ENCODE data around the gene CAMKK1.

The CAMKK1 gene

DNA sequence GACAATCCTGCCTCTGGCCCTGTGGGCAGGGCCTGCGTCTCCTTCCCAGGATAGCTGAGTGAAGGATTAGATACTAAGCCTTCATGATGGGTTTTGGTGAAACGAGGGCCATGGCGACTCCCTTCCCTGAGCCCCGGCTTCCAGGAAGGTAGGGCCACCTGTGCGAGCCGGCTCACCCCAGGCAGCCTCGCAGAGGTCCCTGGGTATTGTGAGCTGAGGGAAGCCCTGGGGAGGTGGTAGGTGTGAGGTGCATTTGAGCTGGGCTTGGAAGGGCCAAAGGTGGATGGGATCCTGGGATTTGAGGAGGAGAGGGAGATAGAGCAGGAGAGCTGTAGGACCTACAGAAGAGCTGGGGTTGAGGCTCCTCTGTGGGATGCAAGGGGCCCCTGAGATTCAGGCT is 29.9 kb upstream of the CAMKK1 start:
- ATAC-seq (no peak), DNase-seq (ENCODE audit: low spot score in 2 of 2) (no peak)
- peak overlapping the region; percentile 81 for H3K27ac Mint-ChIP-seq
- H3K4me3 Mint-ChIP-seq: no peak overlapping the region
- H3K36me3 Mint-ChIP-seq: peaks cover 36% of the 10 kb centered on the region
- no peaks in the 10 kb centered on the region for H3K9me3 Mint-ChIP-seq
- peaks cover 12% of the 10 kb centered on the region for H3K4me1 Mint-ChIP-seq

DNA sequence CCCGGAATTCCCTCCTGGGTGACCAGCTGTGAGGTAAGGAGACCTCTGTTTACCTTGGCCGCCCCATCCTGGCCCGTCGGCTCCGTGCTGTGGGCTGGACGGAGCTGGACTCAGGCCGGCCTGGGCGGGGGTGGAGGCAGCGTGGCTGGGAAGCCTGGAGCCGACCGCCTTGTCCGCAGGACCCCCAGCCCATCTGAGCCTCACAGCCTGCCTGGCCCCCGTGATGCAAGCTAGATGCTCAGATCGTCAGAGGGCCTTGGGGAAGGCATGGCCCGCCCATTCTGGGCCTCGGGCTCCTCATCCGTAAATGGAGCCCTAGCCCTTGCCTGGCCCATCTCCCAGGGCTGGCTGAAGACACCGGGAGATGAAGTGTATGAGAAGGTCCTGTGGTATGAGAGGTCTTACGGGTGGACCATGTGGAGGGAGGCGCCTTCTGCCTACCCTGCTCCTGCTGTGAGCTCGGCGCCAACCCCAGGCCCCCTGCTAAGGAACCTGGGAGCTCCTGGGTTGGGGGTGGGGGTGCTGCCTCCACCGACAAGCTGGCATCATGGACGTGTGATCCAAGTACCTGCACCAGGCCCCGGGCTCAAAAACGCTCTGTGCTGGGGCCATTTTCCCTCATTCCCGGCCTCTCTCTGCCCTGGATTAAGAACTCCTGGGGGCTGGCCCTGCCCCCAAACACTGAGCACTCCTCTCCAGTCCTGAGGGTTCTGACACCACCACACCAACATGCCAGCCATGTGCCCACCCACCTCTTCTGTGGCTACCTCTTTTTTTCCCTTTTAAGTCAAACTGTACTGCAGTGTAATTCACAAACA is 28.9 kb upstream of the CAMKK1 start:
- Mint-ChIP-seq H3K4me1 (peaks cover 18% of the 10 kb centered on the region), H3K36me3 (peaks cover 29% of the 10 kb centered on the region), H3K27ac (peak overlapping the region; percentile 81), H3K4me3 (no peak overlapping the region), H3K9me3 (no peaks in the 10 kb centered on the region)
- no peak for DNase-seq (ENCODE audit: low spot score in 2 of 2)
- ATAC-seq: no peak

DNA sequence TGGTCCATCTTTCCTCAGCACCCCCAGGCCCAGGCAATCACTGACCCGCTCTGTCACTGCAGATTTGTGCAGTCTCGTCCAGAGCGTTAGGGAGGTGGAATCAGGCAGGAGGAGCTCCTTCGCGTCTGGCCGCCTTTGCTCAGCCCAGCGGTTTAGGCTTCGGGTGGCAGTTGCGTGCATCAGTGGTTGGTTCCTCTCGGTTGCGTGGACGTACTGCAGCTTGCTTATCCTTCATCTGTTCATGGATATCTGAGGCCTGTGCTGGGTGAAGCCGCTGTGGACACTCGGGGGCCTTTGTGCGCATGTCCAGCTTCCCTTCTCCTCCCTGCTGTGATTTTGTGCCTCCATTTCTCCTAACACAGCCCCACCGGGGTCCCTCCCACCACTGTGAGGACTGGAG is 28.2 kb upstream of the CAMKK1 start:
- peaks cover 27% of the 10 kb centered on the region for H3K36me3 Mint-ChIP-seq
- H3K4me1 Mint-ChIP-seq: peaks cover 25% of the 10 kb centered on the region
- no peak for ATAC-seq
- H3K4me3 Mint-ChIP-seq: no peak overlapping the region
- no peaks in the 10 kb centered on the region for H3K9me3 Mint-ChIP-seq
- no peak for DNase-seq (ENCODE audit: low spot score in 2 of 2)
- H3K27ac Mint-ChIP-seq: peak overlapping the region; percentile 20

DNA sequence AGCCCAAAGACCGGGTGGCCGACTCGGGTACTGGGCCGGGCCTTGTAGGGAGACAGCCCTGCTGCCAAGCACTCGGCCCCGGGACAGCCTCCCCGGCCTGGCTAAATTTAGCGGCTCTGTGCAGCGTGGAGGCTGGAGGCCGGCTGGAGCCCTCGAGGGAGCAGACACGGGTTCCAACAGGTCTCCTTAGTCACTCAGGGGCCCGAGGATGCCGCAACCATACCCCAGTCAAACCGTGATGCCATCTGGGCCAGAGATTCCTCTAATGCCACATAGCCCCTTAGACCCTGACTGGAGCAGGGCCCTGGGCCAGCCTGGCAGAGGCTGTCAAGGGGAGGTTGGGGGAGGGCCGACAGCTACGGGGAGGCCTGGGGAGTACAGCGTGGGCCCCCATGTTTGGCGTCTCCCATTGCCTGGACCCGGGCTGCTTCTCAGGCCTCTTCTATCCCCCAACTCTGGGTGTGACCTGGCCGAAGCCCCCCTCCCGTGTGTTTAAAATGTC is 26.3 kb upstream of the CAMKK1 start:
- Mint-ChIP-seq H3K36me3 (peaks cover 9% of the 10 kb centered on the region), H3K9me3 (no peaks in the 10 kb centered on the region), H3K27ac (peak overlapping the region; percentile 40), H3K4me1 (peaks cover 34% of the 10 kb centered on the region), H3K4me3 (no peak overlapping the region)
- DNase-seq (ENCODE audit: low spot score in 2 of 2) (no peak), ATAC-seq (no peak)

DNA sequence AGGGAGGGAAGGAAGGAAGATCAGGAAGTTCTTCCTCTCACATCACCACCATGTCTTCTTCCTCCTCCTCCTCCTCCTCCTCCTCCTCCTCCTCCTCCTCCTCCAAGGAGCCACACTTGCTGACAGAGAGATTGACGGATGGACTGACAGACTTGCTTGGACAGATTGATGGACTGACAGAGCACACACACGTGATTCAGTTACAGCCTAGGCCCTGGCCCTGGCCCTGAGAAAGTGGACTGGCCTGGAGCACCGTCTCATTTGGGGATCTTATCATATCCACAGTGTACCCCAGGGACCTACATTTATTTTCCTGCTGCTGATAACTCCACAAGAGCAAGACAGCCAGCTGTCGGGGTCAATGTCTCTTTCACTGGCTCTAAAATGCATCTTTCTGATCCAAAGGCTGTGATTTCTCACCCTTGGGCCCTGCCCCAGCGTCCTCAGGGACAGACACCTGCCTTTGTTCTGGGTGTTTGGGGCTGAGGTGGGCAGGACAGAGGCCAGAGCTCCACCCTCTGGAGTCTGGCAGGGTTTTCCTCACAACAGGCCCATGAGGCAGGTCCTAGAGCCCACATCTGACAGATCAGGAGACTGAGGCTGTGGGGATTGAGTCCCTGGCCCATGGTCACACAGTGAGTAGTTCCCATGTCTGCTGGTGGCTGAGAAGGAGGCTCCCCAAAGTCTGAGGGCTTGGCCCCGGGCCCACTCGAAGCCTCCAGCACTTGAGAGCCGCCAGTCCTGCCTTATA is 25.7 kb upstream of the CAMKK1 start:
- Mint-ChIP-seq H3K4me3 (no peak overlapping the region), H3K9me3 (no peaks in the 10 kb centered on the region), H3K4me1 (peaks cover 40% of the 10 kb centered on the region), H3K36me3 (peaks cover 7% of the 10 kb centered on the region), H3K27ac (peak overlapping the region; percentile 40)
- DNase-seq (ENCODE audit: low spot score in 2 of 2) (no peak), ATAC-seq (no peak)

DNA sequence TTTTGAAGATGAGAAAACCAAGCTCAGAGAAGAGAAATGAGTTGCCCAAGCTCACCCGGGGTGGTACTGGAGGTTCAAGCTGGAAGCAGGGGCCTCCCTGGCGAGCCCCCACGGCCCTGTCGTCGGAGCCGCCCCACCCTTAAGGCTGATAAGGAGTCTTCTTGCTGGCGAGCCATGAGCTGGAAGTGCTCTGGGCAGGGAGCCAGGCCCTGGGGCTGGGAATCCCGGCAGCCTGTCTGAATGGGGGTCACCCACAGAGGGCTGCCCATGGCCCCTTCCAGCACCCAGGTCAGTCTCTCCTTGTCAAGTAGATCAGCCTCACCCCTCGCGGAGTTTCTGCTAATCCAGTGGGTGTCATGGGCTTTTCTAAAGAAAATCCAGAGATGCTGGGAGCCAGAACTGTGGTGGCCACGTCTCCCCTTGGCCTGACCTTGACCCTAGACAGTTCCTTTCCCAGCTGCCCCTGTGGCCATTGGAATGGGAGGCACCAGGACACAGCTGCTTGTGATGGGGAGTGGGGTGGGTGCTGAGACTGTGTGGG is 24.6 kb upstream of the CAMKK1 start:
- Mint-ChIP-seq H3K27ac (peak overlapping the region; percentile 88), H3K9me3 (no peaks in the 10 kb centered on the region), H3K4me1 (peaks cover 36% of the 10 kb centered on the region), H3K4me3 (peak overlapping the region; percentile 70), H3K36me3 (peaks cover 7% of the 10 kb centered on the region)
- DNase-seq (ENCODE audit: low spot score in 2 of 2) (no peak), ATAC-seq (no peak)

DNA sequence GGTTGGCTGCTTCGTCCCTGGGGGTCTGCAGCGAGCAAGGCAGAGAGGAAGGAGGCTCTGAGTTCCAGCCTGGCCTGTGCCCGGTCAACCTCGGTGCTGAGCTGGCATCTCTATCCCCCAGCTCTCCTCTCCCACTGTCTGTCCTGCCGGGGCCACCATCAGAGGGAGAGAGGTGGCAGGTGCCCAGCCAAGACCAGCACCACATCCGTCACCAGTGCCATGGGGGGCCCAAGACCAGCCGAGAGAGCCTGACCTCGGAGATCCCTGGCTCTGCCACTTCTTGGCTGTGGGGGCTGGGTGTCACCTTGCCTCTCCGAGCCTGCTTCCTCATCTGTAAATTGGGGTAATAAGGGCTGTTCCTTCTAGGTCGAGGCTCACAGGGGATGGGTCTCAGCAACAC is 24.0 kb upstream of the CAMKK1 start:
- no peaks in the 10 kb centered on the region for H3K9me3 Mint-ChIP-seq
- no peak for ATAC-seq

DNA sequence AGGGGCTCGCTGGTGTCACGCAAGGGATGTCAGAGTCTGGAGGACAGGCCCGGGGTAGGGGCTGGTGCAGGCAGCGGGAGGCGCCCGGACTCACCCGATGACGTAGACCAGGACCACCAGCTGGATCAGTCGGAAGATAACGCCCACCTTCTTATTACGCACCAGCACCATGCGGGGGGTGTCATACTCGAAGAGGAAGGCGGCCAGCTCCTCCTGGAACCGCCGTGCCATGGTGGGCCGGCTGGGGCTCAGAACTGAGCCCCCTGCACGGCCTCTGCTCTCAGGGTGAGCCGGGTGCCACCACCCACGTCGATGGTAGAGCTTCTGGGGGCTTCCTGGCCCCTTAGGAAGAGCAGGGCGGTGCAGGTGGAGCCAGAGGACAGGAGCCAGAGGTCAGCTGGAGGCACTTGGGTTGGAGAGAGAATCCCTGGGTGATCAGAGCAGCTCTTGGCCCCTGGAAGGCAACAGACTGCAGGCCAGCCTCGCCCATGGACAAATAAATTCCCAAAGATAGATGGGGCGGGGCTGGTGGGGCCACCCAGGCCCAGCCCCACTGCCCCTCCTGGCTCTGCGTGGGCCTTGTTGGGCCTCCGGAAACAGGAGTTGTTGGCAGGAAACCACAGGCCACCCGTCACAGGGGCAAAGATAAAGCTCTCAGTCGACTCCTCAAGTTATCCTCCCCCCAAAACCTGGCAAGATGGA is 23.3 kb upstream of the CAMKK1 start, which contains the start of gene P2RX1:
Gene P2RX1, minus strand, starts transcription at position 471 of the 702 bp plus-strand sequence. Its CDS starts 240 bp downstream, at position 231.
- H3K9me3 Mint-ChIP-seq: no peaks in the 10 kb centered on the region
- no peak for DNase-seq (ENCODE audit: low spot score in 2 of 2)
- no peaks in the 10 kb centered on the region for H3K36me3 Mint-ChIP-seq
- peak within 1 kb of the TSS; percentile 70 for H3K4me3 Mint-ChIP-seq
- H3K4me1 Mint-ChIP-seq: peaks cover 44% of the 10 kb centered on the region
- peak; percentile 52 for ATAC-seq
- peak within 1 kb of the TSS; percentile 88 for H3K27ac Mint-ChIP-seq

More for the DNA sequence above, 24.0 kb upstream of the CAMKK1 start:
- peak overlapping the region; percentile 70 for H3K4me3 Mint-ChIP-seq
- peak overlapping the region; percentile 88 for H3K27ac Mint-ChIP-seq
- H3K4me1 Mint-ChIP-seq: peaks cover 37% of the 10 kb centered on the region
- H3K36me3 Mint-ChIP-seq: peaks cover under 1% of the 10 kb centered on the region
- no peak for DNase-seq (ENCODE audit: low spot score in 2 of 2)

DNA sequence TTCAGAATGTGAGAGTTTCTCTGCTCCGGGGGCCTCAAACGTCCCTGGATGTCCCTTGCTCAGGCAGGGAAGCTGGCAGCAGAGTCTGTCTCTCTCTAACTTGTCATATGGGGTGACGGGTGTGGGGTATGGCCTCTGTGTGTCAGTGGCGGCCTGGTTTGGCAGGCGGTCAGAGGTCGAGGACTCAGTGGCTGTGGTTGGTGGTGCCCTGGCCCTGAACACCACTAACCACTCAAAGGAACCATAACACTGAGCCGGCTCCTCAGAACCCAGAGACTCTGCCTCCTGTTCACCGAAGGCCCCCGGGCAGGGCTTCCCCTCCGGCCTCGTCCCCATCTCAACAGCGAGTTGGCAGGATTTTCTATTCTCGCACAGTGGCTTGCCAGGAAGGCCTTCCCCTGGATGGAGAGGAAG is 22.7 kb upstream of the CAMKK1 start:
- Mint-ChIP-seq H3K36me3 (no peaks in the 10 kb centered on the region), H3K4me1 (peaks cover 48% of the 10 kb centered on the region)

DNA sequence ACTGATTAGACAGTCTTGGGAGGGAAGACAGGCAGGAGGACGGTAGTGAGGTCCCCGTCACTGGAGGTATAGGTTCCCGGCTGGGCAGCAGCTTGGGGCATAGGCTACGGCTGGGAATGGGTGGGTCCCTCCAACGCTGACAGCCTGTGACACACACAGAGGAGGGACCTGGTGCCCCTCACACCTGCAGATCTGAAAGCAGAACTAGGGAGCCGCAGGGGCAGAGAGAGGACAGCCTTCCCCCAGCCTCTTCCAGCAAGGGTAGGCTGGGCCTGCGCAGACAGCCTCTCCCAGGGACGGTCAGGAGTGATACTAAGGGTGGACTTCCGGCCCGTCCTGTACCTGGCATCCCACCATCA is 21.4 kb upstream of the CAMKK1 start:
- DNase-seq (ENCODE audit: low spot score in 2 of 2) (no peak), ATAC-seq (peak; percentile 4)
- Mint-ChIP-seq H3K4me3 (peak overlapping the region; percentile 70), H3K36me3 (no peaks in the 10 kb centered on the region), H3K9me3 (no peaks in the 10 kb centered on the region), H3K27ac (peak overlapping the region; percentile 90), H3K4me1 (peaks cover 54% of the 10 kb centered on the region)

More for the DNA sequence above, 22.7 kb upstream of the CAMKK1 start:
- Mint-ChIP-seq H3K27ac (peak overlapping the region; percentile 88), H3K4me3 (peak overlapping the region; percentile 70), H3K9me3 (no peaks in the 10 kb centered on the region)
- ATAC-seq (no peak), DNase-seq (ENCODE audit: low spot score in 2 of 2) (no peak)

DNA sequence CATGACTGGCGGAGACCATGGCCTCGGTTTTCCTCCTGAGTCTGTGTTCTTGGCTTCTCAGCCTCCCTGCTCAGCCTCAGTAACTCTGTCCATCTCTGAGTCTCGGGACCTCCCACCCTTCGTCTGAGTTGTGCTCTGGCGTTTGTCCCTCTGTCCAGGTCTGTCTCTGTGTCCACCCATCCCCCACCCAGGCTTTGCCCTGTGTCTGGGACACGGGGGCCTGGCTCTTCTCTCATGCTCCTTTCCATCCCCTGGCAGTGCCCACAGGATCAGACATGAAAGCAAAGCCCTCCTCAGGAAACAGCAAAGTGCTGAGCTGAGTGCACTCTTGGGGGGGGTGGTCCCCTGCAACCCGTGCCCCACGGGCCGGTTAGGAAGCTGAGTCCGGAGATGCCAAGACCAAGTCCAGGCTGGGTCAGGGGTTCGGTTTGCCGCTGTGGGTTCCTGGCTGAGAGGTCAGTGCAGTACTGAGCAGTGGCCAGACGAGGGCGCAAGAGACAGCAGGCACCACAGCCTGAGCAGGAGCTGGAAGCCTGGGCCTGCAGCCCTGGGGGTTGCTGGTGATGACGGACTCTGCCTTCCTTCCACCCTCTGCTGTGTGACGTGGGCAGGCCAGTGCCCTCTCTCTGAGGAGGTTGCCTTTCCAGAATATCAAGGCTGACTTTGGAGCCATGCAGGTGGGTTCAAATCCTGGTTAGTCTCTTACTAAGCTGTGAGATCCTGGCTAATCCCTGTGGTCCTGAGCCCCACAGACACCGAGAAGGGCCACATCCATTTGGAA is 20.9 kb upstream of the CAMKK1 start:
- H3K27ac Mint-ChIP-seq: peak overlapping the region; percentile 90
- peak; percentile 82 to 91 for DNase-seq (ENCODE audit: low spot score in 2 of 2)
- peaks cover 54% of the 10 kb centered on the region for H3K4me1 Mint-ChIP-seq
- peak overlapping the region; percentile 70 for H3K4me3 Mint-ChIP-seq
- no peaks in the 10 kb centered on the region for H3K9me3 Mint-ChIP-seq
- no peaks in the 10 kb centered on the region for H3K36me3 Mint-ChIP-seq
- ATAC-seq: peak; percentile 80

DNA sequence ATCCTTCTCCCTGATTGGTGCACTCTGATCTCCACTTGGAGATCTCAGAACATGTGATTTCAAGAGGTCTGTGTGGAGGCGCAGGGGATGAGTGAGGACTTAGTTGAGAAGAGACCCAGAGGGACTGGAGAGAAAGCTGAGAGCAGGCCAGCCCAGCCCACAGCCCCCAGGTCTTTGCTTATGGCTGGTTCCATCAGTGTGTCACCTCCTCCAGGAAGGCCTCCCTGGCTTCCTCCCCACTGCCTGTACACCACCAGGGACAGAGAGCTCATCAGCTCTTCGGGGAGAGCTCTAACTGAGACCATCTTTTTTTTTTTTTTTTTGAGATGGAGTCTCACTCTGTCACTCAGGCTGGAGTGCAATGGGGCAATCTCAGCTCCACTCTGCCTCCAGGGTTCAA is 20.0 kb upstream of the CAMKK1 start:
- DNase-seq (ENCODE audit: low spot score in 2 of 2) (no peak), ATAC-seq (no peak)
- H3K9me3 Mint-ChIP-seq: no peaks in the 10 kb centered on the region
- H3K4me1 Mint-ChIP-seq: peaks cover 54% of the 10 kb centered on the region
- H3K36me3 Mint-ChIP-seq: no peaks in the 10 kb centered on the region
- no peak overlapping the region for H3K4me3 Mint-ChIP-seq
- peak overlapping the region; percentile 57 for H3K27ac Mint-ChIP-seq

DNA sequence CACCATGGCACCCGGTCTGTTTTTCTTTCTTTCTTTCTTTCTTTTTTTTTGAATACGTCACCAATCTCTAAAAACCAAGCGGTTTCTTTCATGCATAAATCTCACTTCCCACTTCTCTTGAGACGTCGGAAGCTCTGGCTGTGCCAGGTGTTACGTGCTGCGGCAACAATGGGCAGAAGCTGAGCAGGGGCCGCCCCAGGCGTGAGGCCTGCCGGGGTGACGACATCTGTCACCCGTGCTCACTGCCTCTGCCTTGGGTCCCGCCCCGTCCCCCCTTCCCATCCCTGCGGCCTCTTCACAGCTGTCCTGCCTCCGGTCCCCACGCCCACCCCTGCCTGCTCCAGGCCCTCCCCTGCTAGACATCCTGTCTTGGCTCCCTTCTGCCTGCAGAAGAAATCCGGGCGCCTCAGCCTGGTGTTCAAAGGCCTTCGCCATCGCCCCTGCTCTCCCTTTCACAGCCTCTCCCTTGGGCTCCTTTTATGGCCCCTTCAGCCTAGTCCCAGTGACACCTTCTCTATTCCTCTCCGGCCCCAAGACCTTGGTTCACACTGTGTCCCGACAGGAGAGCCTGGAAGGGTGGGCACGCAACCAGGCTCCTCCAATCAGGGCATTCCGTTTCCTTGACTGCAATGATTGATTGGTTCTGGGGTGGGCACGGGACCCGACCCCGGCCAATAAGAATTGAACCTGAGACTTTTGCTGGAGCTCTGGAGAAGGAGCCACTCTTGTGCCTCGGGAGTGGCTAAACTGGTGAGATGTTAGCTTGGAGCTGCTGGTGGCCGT is 18.6 kb upstream of the CAMKK1 start:
- ATAC-seq (peak; percentile 84), DNase-seq (ENCODE audit: low spot score in 2 of 2) (no peak)
- peak overlapping the region; percentile 85 for H3K27ac Mint-ChIP-seq
- peak overlapping the region; percentile 57 for H3K4me3 Mint-ChIP-seq
- H3K4me1 Mint-ChIP-seq: peaks cover 52% of the 10 kb centered on the region
- H3K36me3 Mint-ChIP-seq: no peaks in the 10 kb centered on the region
- H3K9me3 Mint-ChIP-seq: no peaks in the 10 kb centered on the region

All from stimulated activated effector memory CD8-positive, alpha-beta T cell treated with anti-CD3 and anti-CD28 coated beads, Interleukin-12 subunit alpha, Interleukin-12 subunit beta, amount 100 ng/mL, for 72 hours (primary cell).